Measurements from ENCODE around the gene APCDD1. TPM values are rescaled to one million over a fixed set of nuclear protein-coding genes. Genes with fewer than 3 reads are reported as not detected.

Gene APCDD1
- polyA plus RNA-seq, 1 of the 3 experiments (the other 2 are of a cell fraction): 0.02 TPM

- no peak for DNase-seq
- ChIA-PET CTCF (interaction anchor here (1.2 to 2.9 kb wide), 3 partner anchors 17 to 503 kb away, joined by 4 to 7 read pairs (median 4); no protein-coding TSS in a partner anchor), POLR2A (no interaction called here)
- 57% methylated on average over 3 of the region's 3 CpGs for WGBS (ENCODE audit: low lambda C conversion rate)
- no peak overlapping the region for H3K27ac ChIP-seq (ENCODE audit: low read depth in 2 of 2, low read length in 1 of 2)
- H3K27me3 ChIP-seq (ENCODE audit: insufficient read depth): no peaks in the 10 kb centered on the region; the same call in 1 of the 2 replicates
- H3K4me3 ChIP-seq (ENCODE audit: low read depth in 2 of 2, low read length in 1 of 2): no peak overlapping the region
- TF ChIP-seq FOSL2 (IDR thresholded peaks at IDR 0.05; ENCODE audit: borderline replicate concordance, low read depth) (no peak), RAD21 (IDR thresholded peaks at IDR 0.05; ENCODE audit: low read length) (no peak), TAF1 (IDR thresholded peaks at IDR 0.05; ENCODE audit: borderline replicate concordance, low read depth, low read length) (no peak), NRF1 (IDR thresholded peaks at IDR 0.05; ENCODE audit: low read depth, low read length) (no peak), EP300 (IDR thresholded peaks at IDR 0.05; ENCODE audit: borderline replicate concordance in 1 of 2, low read depth in 1 of 2, low read length in 1 of 2) (no peak), TEAD4 (IDR thresholded peaks at IDR 0.05; ENCODE audit: borderline replicate concordance, insufficient read depth) (no peak)
- no peaks in the 10 kb centered on the region for H3K9me3 ChIP-seq
- no peak overlapping the region for H3K4me2 ChIP-seq
- no peaks in the 10 kb centered on the region for H4K20me1 ChIP-seq (ENCODE audit: insufficient read depth)
- no peaks in the 10 kb centered on the region for H3F3A ChIP-seq (replicated peaks; ENCODE audit: insufficient read depth)
- H3K36me3 ChIP-seq (replicated peaks in 1 of 2; ENCODE audit: control insufficient read depth in 1 of 2, insufficient read depth in 2 of 2, low read length in 1 of 2): no peaks in the 10 kb centered on the region
- H3K4me1 ChIP-seq (ENCODE audit: control insufficient read depth in 1 of 2, insufficient read depth in 2 of 2, low read depth in 1 of 2, low read length in 1 of 2): peaks cover 0 to 11% of the 10 kb centered on the region in 2 experiments; a peak in 2 of 4 replicates
- no peaks in the 10 kb centered on the region for H3K79me2 ChIP-seq (ENCODE audit: insufficient read depth)
- H3K9me2 ChIP-seq: no peaks in the 10 kb centered on the region
- H2AFZ ChIP-seq (ENCODE audit: low read depth): no peak overlapping the region
- H3K9ac ChIP-seq: no peak overlapping the region
Measured at GRCh38 chr18:10475276-10475653, 20.8 kb downstream of the APCDD1 start.

DNA sequence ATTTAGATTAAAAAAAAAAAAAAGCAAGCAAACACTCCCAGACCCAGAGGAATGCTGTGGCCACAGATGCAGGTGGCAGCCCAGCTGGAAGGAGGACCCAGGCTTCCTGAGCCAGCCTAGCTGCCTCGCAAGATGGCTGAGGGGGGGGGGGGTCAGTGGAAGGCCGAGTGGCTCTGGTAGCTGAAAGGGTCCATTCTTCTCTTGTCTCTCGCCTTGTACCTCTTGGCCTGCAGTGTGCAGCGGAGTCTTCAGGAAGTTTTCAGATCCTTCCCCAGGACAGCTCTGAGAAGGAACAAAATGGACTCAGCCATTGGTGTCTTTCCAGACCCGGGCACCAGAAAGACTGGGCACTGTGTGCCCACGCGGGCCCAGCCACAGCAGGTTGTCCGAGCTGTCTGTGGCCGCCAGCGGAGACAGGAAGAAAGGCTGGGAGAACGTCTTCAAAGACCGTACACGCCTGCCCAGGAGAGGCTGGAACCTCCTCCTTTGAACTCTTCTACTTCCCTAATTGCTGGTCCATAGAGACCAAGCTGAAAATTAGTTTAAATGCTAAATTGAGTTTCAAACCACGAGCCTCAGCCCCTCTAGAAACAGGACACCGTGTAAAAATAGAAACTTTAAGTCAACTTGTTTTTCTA is 21.3 kb downstream of the APCDD1 start:
- Histone ChIP-seq H3K79me2 (ENCODE audit: insufficient read depth) (no peaks in the 10 kb centered on the region), H3F3A (replicated peaks; ENCODE audit: insufficient read depth) (no peaks in the 10 kb centered on the region), H3K27ac (ENCODE audit: low read depth in 2 of 2, low read length in 1 of 2) (no peak overlapping the region), H3K4me3 (ENCODE audit: low read depth in 2 of 2, low read length in 1 of 2) (no peak overlapping the region; a peak in 1 of 4 replicates), H3K4me2 (no peak overlapping the region), H2AFZ (ENCODE audit: low read depth) (no peak overlapping the region), H3K9me3 (no peaks in the 10 kb centered on the region), H3K9ac (no peak overlapping the region), H3K9me2 (no peaks in the 10 kb centered on the region), H4K20me1 (ENCODE audit: insufficient read depth) (no peaks in the 10 kb centered on the region), H3K27me3 (ENCODE audit: insufficient read depth) (no peaks in the 10 kb centered on the region; the same call in 1 of the 2 replicates), H3K36me3 (replicated peaks in 1 of 2; ENCODE audit: control insufficient read depth in 1 of 2, insufficient read depth in 2 of 2, low read length in 1 of 2) (no peaks in the 10 kb centered on the region), H3K4me1 (ENCODE audit: control insufficient read depth in 1 of 2, insufficient read depth in 2 of 2, low read depth in 1 of 2, low read length in 1 of 2) (peaks cover 0 to 11% of the 10 kb centered on the region in 2 experiments; a peak in 2 of 4 replicates)
- 19% methylated on average over 4 of the region's 15 CpGs for WGBS (ENCODE audit: low lambda C conversion rate)
- CTCF ChIA-PET: interaction anchor here (0.6 to 2.9 kb wide), 4 partner anchors 13 to 504 kb away, joined by 3 to 7 read pairs (median 4); no protein-coding TSS in a partner anchor
- POLR2A ChIA-PET: no interaction called here
- no peak for DNase-seq
- no peak for TF ChIP-seq RCOR1 (IDR thresholded peaks at IDR 0.05; ENCODE audit: low read length)
- no peak for TF ChIP-seq FOXM1 (IDR thresholded peaks at IDR 0.05; ENCODE audit: low read depth)
- TF ChIP-seq JUND (IDR thresholded peaks at IDR 0.05): no peak
- no peak for TF ChIP-seq NFIC (IDR thresholded peaks at IDR 0.05; ENCODE audit: borderline replicate concordance)

DNA sequence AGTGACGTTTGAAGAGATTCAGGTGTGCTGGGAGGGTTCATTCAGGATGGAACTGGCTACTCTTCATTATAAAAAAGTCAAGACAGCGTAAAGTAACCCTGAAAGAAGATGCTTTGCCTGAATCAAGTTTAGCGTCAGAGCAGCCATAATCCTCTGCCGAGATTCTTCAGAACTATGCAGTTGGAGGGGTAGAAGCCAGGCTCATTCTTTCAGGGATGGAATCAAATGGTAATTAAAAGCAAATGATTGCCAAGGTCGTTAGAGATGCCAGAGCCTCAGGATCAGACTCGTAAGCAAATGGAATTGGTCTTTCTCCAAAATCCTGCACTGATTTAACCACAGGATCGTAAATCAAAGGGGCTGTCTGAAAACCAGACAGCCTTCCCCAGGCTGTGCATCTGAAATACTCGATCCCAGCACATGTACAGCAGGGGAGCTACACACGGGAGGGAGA is 21.9 kb downstream of the APCDD1 start:
- Histone ChIP-seq H3K27ac (ENCODE audit: low read depth in 2 of 2, low read length in 1 of 2) (no peak overlapping the region), H3K4me3 (ENCODE audit: low read depth in 2 of 2, low read length in 1 of 2) (no peak overlapping the region; a peak in 1 of 4 replicates), H4K20me1 (ENCODE audit: insufficient read depth) (no peaks in the 10 kb centered on the region), H3K36me3 (replicated peaks in 1 of 2; ENCODE audit: control insufficient read depth in 1 of 2, insufficient read depth in 2 of 2, low read length in 1 of 2) (no peaks in the 10 kb centered on the region), H3K4me1 (ENCODE audit: control insufficient read depth in 1 of 2, insufficient read depth in 2 of 2, low read depth in 1 of 2, low read length in 1 of 2) (peaks cover 0 to 11% of the 10 kb centered on the region in 2 experiments; a peak in 2 of 4 replicates), H2AFZ (ENCODE audit: low read depth) (no peak overlapping the region), H3K9ac (no peak overlapping the region), H3K27me3 (ENCODE audit: insufficient read depth) (no peaks in the 10 kb centered on the region; the same call in 1 of the 2 replicates), H3K9me3 (no peaks in the 10 kb centered on the region), H3K79me2 (ENCODE audit: insufficient read depth) (no peaks in the 10 kb centered on the region), H3K4me2 (no peak overlapping the region), H3K9me2 (no peaks in the 10 kb centered on the region), H3F3A (replicated peaks; ENCODE audit: insufficient read depth) (no peaks in the 10 kb centered on the region)
- ChIA-PET CTCF (interaction anchor here (0.5 to 2.9 kb wide), 4 partner anchors 14 to 470 kb away, joined by 3 to 7 read pairs (median 4); no protein-coding TSS in a partner anchor), POLR2A (no interaction called here)
- peak; percentile 81 for DNase-seq
- WGBS (ENCODE audit: low lambda C conversion rate): 8% methylated on average over 9 of the region's 9 CpGs
- peak; percentile 37; the same call in 1 of the 2 replicates for TF ChIP-seq PBX3 (IDR thresholded peaks at IDR 0.05)
- TF ChIP-seq RCOR1 (IDR thresholded peaks at IDR 0.05; ENCODE audit: low read length): peak; percentile 79; the same call in 1 of the 2 replicates
- no peak; a peak in 1 of 4 replicates for TF ChIP-seq EP300 (IDR thresholded peaks at IDR 0.05; ENCODE audit: borderline replicate concordance in 1 of 2, low read depth in 1 of 2, low read length in 1 of 2)
- no peak for TF ChIP-seq REST (IDR thresholded peaks at IDR 0.05; ENCODE audit: low read depth, low read length)
- TF ChIP-seq MXI1 (IDR thresholded peaks at IDR 0.05; ENCODE audit: low read depth, low read length): no peak
- TF ChIP-seq, protein P1, sequence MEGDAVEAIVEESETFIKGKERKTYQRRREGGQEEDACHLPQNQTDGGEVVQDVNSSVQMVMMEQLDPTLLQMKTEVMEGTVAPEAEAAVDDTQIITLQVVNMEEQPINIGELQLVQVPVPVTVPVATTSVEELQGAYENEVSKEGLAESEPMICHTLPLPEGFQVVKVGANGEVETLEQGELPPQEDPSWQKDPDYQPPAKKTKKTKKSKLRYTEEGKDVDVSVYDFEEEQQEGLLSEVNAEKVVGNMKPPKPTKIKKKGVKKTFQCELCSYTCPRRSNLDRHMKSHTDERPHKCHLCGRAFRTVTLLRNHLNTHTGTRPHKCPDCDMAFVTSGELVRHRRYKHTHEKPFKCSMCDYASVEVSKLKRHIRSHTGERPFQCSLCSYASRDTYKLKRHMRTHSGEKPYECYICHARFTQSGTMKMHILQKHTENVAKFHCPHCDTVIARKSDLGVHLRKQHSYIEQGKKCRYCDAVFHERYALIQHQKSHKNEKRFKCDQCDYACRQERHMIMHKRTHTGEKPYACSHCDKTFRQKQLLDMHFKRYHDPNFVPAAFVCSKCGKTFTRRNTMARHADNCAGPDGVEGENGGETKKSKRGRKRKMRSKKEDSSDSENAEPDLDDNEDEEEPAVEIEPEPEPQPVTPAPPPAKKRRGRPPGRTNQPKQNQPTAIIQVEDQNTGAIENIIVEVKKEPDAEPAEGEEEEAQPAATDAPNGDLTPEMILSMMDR (IDR thresholded peaks at IDR 0.05): no peak
